Measurements from ENCODE around the gene AMFR.

AMFR gene

GRCh38 chr16:56325956-56326355 lies 99.4 kb downstream of the AMFR start:
- no peak overlapping the region for H3K4me3 ChIP-seq (ENCODE audit: control insufficient read depth, low read depth, low read length)
- no peak for DNase-seq (ENCODE audit: low read depth)
- TF ChIP-seq CTCF (IDR thresholded peaks at IDR 0.05; ENCODE audit: control insufficient read depth, insufficient read depth, low read depth, low read length, missing control alignments) = no peak

GRCh38 chr16:56324406-56324805 lies 100.9 kb downstream of the AMFR start:
- TF ChIP-seq CTCF (IDR thresholded peaks at IDR 0.05; ENCODE audit: control insufficient read depth, insufficient read depth, low read depth, low read length, missing control alignments) = no peak
- H3K4me3 ChIP-seq (ENCODE audit: control insufficient read depth, low read depth, low read length) = no peak overlapping the region
- DNase-seq (ENCODE audit: low read depth) = no peak

DNA sequence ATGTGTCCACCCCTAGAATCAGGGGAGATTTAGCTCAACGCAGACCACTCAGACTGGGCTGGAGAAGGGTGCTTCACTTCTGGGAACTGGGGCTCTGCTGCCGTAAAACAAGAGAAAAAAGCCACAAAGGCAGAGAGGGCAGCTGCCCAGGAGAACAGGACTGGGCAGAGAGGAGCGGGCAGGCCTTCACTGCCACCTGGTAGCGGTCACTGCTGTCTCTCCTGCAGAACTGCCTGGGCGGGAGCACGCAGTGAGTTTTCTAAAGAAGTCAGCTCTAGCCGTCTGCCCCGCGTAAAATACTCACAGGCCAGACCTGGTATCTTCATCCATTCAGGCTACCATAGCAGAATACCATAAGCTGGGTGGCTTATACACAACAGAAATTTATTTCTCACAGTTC lies 103.8 kb downstream of the AMFR start:
- DNase-seq (ENCODE audit: low read depth) = no peak
- no peak overlapping the region for H3K4me3 ChIP-seq (ENCODE audit: control insufficient read depth, low read depth, low read length)
- TF ChIP-seq CTCF (IDR thresholded peaks at IDR 0.05; ENCODE audit: control insufficient read depth, insufficient read depth, low read depth, low read length, missing control alignments) = no peak

DNA sequence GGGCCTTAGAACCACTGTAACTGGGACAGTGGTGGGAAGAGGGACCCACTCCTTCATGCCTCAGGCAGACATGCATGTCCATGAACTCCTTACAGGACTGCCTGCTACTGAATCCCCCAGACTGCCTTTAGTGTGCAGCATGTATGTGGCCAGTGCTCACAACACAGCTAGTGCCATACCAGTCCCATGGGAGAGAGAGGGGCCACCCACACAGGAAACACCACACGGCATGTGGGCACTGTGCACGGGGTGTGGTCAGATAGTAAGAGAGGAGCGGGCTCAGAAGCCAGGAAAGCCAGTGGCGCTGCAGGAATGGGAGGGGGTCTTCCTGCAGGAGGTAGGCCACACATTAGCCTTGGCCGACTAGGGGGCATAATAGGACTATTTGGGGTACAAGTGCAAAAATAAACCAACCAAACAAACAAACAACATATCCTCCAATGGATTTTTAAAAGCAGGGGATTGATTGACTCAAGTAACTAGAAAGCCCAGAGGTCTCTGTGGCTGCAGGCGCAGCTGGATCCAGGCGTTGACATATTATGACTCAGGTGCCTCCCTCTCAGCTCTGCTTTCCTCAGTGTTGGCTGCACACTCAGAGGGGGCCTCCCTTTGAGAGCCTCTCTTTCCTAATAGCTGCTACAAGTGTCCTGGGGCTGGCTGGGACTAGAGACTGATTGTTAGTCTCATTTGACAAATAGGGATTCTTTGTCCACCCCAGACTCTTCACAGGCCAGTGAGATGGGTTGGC lies 104.4 kb downstream of the AMFR start:
- no peak for TF ChIP-seq CTCF (IDR thresholded peaks at IDR 0.05; ENCODE audit: control insufficient read depth, insufficient read depth, low read depth, low read length, missing control alignments)
- no peak overlapping the region for H3K4me3 ChIP-seq (ENCODE audit: control insufficient read depth, low read depth, low read length)
- DNase-seq (ENCODE audit: low read depth) = no peak

GRCh38 chr16:56320056-56320455 lies 105.3 kb downstream of the AMFR start:
- no peak overlapping the region for H3K4me3 ChIP-seq (ENCODE audit: control insufficient read depth, low read depth, low read length)
- no peak for DNase-seq (ENCODE audit: low read depth)
- TF ChIP-seq CTCF (IDR thresholded peaks at IDR 0.05; ENCODE audit: control insufficient read depth, insufficient read depth, low read depth, low read length, missing control alignments) = no peak

- no peak overlapping the region for H3K4me3 ChIP-seq (ENCODE audit: control insufficient read depth, low read depth, low read length)
- no peak for DNase-seq (ENCODE audit: low read depth)
- TF ChIP-seq CTCF (IDR thresholded peaks at IDR 0.05; ENCODE audit: control insufficient read depth, insufficient read depth, low read depth, low read length, missing control alignments) = no peak
Measured at GRCh38 chr16:56319376-56319775, 106.0 kb downstream of the AMFR start.

DNA sequence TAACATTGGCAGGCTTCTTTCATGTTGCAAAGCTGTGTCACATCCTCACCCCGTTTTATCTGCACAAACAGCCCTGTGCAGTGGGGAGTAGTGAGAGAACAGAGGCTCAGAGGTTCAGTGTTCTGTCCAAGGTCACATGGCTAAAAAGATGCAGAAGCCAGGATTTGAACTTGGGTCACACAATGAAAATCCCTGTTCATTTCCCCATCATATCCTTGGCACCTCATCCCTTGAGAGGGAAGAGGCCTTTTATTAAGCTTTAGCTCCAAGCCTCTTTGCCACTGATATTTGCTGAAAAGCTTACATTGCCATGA lies 106.6 kb downstream of the AMFR start:
- DNase-seq (ENCODE audit: low read depth) = no peak
- no peak overlapping the region for H3K4me3 ChIP-seq (ENCODE audit: control insufficient read depth, low read depth, low read length)
- TF ChIP-seq CTCF (IDR thresholded peaks at IDR 0.05; ENCODE audit: control insufficient read depth, insufficient read depth, low read depth, low read length, missing control alignments) = no peak

Data from AG09309 (cell line).